ENCODE results near the gene XPNPEP2.

The XPNPEP2 gene, protein sequence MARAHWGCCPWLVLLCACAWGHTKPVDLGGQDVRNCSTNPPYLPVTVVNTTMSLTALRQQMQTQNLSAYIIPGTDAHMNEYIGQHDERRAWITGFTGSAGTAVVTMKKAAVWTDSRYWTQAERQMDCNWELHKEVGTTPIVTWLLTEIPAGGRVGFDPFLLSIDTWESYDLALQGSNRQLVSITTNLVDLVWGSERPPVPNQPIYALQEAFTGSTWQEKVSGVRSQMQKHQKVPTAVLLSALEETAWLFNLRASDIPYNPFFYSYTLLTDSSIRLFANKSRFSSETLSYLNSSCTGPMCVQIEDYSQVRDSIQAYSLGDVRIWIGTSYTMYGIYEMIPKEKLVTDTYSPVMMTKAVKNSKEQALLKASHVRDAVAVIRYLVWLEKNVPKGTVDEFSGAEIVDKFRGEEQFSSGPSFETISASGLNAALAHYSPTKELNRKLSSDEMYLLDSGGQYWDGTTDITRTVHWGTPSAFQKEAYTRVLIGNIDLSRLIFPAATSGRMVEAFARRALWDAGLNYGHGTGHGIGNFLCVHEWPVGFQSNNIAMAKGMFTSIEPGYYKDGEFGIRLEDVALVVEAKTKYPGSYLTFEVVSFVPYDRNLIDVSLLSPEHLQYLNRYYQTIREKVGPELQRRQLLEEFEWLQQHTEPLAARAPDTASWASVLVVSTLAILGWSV

DNA sequence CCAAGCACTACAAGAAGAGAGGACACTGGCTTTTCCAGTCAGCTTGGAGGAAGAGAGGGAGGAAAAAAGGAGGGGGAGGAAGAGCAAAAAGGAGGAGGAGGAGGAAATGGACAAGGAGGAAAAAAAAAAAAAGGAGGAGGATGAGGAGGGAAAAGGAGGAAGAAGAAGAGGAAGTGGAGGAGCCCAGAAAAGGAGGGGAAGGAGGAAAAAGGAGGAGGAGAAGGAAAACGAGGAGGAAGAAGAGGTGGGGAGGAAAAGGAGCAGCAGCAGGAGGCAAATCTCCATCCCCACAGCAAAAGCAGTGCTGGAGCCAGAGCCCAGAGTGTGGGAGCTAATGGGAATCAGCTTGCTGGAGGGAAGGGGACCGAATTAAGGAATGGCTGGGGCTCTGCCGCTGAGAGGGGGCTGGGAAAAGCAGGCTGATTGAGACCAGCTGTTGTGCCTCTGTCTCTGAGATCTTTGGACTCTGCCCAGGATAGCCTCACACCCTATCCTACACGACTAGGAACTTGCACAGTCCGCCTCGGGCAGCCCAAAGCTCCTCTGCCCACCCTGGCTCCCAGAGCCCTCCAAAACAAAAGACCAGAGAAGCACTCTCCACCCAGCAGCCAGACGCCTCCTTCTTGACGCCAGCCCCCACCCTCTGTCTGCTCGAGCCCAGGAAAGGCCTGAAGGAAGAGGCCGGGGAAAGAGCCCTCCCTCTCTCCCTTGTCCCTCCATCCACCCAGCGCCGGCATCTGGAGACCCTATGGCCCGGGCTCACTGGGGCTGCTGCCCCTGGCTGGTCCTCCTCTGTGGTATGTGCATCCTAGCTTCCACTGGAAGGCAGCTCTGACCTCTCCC, at the start of gene XPNPEP2:
TSS of gene XPNPEP2 (plus strand) at position 514 of the 843 bp plus-strand sequence. CDS start at position 749, 235 bp downstream.
- DNase-seq (ENCODE audit: low spot score): no peak

DNA sequence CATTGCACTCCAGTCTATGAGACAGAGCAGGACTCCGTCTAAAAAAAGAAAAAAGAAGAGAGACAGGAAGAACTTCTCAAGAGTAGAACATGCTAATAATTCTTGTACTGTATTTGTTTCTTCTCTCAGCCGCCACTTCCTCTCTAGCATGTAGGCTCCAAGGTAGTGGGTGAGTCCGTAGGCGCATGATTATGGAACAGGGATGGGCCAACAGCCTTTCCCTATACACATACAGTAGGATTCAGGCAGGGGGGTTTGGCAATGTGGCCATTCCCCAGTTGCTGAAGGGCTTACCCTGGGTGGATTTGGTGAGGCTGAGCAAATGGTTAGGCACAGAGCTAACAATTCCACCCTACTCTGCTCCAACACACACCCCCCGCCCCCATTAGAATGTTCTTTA, 49.0 kb upstream of the XPNPEP2 start:
- no peak for DNase-seq (ENCODE audit: low spot score)

DNA sequence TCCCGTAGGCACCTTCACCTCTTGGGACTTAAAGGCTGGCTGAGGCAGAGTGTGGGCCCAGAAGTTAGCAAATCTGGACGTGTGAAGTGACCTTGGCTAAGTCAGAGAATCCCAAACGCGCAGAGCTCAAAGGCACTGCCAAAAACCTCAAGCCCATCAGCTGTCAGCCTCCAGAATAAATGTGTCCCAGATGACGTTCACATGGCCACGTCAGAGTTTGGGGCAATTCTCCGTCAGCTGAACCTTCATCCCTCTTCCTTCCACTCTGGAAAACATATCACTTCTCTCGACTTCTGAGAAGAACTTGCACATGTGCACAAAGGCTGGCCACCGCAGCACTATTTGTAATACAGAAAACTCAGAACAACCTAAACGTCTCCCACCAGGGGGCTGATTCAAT, 48.3 kb upstream of the XPNPEP2 start:
- DNase-seq (ENCODE audit: low spot score): no peak

DNA sequence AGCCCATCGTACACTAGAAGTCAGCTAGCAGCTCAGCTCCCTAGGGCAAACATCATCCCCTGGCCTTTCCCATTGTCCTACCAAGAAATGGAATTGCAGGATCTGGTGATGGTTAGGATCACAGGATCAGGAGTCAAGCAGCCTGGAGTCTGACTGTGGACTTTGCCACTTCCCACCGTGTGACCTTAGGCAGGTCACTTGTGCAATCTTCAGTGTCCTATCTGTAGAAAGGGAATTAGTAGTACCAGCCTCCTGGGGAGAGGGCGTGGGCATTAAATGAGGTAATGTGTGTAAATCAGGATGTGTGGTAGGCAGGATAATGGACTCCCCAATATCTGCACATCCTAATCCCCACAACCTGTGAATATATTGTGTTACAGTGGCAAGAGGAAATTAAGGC, 45.4 kb upstream of the XPNPEP2 start:
- no peak for DNase-seq (ENCODE audit: low spot score)

DNA sequence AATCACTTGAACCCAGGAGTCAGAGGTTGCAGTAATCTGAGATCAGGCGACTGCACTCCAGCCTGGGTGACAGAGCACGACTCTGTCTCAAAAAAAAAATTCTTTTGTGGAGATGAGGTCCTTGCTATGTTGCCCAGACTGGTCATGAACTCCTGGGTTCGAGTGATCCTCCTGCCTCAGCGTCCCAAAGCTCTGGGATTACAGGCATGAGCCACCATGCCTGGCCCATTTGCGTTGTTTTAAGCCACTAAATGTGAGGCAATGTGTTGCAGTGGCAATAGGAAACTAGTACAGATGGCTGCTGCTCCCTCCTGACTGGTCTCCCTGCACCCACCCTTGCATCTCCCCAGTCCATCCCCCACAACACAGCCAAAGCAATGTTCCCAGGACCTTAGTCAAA, 44.0 kb upstream of the XPNPEP2 start:
- no peak for DNase-seq (ENCODE audit: low spot score)

DNA sequence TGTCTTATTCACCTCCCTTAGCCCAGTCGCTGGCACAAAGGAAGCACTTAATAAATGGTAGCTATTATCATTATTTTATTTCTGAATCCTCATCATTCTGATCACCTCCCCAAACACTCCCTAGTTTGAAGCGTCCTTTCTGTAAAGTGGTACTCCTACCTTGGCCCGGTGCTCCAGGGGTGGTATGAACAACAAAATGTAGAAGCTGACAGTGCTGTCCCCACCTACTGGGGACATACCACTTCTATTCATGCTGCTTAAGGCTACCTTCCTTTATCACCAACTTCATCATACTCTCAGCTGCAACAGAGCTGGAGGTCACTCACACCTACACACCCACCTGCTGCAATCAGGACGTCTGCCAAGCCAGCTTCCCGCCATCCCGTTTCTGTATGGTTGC, 43.2 kb upstream of the XPNPEP2 start:
- no peak for DNase-seq (ENCODE audit: low spot score)

DNA sequence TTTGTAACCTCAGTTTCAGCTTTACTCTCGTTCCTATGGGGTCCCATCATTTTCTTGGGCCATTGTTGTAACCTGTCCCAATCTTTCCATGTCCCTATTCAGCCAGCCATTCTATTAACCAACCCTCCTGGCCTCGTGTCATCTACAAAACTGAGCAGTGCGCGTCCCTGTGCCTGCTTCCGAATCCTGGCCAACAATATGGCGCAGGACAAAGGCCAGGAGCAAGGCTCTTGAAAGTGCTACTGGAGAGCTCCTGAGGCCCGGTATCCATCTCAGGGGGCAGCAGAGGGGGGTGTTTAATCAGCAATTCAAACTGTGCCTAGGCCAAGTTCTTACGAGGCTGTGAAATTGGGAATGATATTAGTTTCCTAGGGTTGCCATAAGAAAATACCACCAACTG, 42.8 kb upstream of the XPNPEP2 start:
- DNase-seq (ENCODE audit: low spot score): no peak

DNA sequence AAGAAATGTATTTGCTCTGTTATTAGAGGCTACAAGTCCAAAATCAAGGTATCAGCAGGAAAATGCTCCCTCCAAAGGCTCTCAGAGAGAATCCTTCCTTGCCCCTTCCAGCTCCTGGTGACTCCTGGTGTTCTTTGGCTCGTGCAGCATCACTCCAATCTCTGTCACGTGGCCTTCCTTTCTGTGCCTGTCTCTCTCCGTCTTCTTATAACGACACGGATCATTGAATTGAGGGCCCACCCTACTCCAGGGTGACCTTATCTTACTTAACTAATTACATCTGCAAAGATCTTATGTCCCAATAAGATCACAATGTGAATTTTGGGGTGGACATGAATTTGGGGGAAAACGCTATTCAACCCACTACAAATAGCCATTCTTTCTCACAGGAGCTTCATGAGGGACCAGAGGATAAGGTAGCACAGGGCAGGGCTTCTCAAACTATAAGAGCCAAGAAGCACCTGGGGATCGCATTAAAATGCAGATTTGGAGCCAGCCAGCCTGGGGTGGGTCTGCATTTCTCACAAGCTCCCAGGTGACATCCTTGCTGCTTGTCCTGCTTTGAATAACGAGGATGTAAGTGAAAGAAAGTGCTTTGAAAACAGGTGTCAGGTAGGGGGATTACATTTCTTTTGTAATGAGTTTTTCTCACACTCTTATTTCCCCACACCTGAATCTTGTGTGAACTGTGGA, 42.2 kb upstream of the XPNPEP2 start:
- DNase-seq (ENCODE audit: low spot score): no peak

DNA sequence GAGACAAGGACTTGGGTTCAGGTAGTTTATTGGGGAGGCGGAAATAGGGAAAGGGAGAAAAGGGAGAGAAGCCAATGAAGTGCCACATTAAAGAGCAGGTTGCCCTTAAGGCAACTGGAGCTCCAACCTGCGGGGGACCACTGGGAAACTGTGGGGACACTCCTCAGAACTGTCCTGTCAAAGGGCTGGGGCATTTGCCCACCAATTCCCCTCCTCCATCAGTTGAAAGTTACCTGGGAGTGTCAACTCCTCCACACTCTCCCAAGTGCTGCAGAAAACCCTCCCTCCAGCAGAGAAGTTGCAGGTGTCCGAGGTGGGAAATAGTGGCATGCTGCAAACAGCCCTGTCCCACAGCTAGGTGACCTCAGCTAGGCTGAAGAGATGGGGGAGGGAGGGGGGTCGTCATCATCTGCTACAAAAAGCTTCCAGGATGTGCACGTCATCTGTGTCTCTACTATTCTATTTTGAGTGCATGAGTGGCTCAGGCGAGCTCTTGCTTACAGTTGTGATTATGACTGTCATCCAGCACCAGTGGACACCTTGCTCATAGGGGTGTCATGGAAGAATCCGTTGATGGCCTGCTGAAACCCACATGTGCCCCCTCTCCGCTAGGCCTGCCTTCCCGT, 41.5 kb upstream of the XPNPEP2 start:
- no peak for DNase-seq (ENCODE audit: low spot score)

DNA sequence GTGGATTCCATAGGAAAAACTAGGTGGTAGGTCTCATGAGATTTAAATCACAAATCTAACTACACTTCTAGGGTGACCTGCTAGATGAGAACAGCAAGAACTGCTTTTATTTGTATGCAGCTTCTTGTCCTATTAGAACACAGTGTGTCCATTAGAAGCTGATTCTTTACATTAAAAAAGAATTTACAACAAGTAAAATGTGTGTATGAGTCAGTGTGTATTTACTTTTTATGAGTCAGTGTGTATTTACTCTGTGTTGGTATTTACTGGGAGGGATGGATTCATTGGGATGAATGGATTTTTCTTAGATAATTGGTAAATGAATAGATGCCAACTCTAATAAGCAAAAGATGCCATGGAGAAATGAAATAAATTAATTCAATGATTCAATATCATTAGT, 40.6 kb upstream of the XPNPEP2 start:
- DNase-seq (ENCODE audit: low spot score): no peak

DNA sequence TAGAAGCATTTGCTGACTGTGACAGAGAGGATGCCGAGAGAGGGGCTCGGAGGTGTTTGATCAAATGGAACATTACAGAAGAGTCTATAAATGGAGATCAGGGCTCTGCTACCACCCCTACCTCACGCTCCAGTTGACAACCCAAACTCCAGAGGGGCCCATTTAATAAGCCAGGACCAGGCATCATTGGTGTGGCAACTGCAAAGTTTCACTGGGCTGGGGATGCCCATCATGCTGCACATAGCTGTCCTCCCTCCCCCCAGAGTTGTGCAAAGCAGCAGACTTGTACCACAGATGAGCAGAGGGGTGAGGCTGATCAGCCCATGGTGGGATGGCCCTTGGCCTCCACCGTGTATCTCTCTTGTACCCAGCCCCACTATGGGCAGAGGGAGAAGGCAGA, 38.2 kb upstream of the XPNPEP2 start:
- no peak for DNase-seq (ENCODE audit: low spot score)

DNA sequence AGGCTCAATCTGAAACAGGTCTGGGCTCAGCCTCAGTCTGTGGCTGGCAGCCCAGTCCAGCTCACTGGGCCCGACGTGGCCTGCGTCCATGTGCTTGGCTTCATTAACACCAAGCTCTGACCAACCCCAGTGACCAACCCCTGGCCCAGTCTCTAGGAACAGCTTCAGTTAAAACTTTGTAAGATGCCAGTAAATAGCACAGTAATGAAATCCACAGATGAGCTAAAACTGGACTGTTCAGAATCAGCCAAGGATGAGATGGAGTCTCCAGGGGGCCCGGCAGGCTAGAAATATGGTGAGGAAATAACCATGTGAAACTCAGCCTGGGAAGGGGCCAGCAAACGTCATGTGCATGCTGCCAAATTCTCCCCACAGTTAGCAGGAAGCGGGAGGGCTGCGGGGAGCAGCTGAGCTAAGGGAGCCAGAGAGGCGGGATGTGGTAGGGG, 37.1 kb upstream of the XPNPEP2 start:
- no peak for DNase-seq (ENCODE audit: low spot score)

DNA sequence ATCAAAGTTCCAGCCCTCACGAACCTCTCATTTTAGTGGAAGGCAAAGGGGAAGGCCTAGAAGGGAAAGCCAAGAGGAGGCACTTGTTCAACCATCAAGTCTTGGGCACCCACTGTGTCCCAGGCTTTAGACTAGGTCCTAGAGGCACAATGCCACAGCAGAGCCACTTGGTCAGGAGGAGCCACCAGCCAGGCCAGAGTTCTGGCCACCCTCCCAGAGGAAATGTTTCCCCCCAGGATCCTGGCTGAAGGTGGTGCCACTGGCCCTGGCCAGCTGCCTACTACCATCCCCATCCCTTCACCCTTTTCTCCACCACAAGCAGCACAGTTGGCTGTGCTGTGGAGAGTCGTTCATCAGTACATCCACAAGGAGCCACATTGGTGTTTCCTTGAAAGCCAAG, 34.3 kb upstream of the XPNPEP2 start:
- no peak for DNase-seq (ENCODE audit: low spot score)

DNA sequence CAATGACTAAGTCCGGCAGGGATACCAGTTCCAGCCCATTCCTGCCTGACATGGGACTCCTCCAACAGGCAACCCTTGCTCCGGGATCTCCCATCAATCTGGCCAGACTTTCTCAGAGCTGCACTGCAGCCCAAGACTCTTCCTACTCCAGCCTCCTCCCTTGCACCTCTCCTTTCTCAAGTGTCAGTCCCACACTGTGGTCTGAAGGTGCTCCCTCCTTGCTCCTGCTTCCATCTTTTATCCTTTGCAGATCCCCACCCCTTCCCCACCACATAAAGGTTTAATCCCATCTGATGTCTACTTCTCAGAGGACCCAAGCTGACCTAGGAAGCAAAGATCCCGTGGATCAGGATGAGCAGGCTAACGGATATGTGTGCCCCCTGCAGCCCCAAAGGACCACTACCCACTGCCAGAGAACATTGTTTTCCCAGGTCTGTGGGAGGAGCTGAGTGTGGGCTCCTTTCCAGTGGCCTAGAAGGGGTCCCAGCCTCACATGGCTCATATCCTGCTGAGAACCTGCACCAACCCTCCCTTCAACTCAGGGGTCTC, 33.3 kb upstream of the XPNPEP2 start:
- no peak for DNase-seq (ENCODE audit: low spot score)

DNA sequence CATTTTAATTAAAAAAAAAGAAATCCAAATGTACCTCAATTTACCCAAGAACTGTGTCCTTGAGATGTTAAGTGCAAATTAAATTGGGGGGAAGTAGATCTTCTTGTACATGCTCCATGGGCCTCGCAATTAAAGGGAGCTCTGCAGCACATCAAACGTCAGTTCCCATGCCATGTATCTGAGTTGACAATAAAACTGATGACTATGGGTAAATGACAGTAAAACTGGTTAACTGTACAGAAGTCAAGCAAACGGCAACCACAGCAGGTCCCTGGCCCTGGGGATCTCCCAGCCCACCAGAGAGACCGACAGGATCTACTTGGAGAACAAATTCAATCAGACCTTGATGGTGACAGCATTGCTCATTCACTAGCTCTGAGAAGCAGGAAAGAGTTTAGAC, 32.8 kb upstream of the XPNPEP2 start:
- no peak for DNase-seq (ENCODE audit: low spot score)

DNA sequence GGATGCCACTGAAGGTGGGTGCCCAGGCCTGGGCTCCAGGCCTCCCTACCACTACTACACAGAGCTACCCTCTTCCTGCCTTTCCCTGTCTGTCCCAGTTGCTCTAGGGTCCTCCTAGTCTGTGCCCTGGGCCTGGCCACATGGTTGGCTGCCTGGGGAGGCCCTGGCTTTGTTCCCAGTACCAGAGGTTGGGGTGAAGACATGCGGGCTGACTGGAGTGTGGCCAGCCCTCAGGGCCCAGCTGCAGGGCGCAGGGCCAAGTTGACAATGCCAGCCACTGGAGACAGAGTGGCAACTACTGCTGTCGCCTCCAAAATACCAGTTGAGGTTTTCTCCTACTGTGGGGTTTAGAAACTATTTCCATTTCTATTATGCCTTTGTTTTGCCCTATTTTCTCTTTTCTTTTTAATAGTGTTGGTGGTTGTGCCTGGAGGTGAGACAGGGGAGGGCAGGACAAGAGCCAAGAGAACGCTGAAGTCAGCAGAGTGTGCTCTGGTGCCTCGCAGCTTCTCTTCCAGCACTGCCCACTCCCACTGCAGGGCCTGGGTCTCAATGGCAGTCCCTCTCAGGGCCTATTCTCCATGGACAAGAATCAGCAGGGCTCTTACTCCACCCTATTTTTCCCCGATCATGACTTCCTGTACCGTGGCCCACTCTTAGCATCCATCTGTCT, 32.2 kb upstream of the XPNPEP2 start:
- DNase-seq (ENCODE audit: low spot score): no peak

DNA sequence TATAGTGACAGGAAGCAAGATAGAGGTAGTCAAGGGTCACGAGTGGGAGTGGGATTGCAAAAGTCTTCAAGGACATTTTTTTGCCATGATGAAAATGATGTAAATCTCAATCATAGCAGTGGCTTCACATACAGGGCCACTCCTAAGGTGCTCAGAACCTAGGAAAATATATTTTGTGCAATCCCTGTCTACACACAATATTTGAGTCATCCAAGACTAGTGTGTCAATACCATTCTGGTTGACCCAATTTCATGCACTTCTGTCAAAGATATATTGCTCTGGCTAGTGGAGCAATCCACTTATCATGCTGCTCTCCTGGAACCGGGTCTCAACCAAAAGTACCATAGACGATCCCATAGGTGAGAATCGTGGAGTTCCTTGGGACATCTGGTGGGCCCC, 24.2 kb upstream of the XPNPEP2 start:
- DNase-seq (ENCODE audit: low spot score): no peak

DNA sequence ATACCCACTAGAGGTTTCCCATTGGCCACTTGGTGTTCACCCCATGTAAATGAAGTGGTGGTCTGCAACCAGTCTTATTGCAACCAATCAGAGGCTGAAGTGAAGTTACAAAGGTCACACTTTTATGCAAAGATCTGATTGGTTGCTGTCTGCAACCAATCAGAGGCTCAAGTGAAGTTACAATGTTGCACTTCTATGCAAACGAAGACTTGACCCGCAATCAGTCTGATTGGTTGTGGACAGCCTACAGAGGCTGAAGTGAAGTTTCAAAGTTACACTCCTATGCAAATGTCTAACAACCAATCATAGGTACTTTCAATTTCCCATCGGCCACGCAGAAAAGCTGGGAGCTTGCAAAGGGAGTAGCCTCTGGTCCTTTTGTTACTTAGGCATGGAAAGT, 22.3 kb upstream of the XPNPEP2 start:
- DNase-seq (ENCODE audit: low spot score): no peak

DNA sequence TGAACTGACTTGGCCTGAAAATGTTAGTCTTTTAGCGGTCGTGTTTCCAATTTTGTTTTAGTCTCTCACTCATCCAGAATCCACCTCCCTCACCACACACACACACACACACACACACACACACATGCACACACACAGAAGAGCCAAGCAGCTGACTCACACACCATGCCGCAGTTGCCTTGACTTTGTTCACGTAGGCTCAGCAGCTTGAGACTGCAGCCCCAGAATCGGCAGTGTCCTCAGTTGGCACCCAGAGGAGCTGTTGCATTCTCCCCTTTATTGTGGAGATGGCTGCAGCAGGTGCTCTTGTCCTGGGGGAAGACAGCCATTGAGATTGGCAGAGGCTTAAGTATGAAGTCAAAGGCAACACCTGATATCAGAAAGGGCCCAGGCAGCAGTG, 20.9 kb upstream of the XPNPEP2 start:
- no peak for DNase-seq (ENCODE audit: low spot score)

DNA sequence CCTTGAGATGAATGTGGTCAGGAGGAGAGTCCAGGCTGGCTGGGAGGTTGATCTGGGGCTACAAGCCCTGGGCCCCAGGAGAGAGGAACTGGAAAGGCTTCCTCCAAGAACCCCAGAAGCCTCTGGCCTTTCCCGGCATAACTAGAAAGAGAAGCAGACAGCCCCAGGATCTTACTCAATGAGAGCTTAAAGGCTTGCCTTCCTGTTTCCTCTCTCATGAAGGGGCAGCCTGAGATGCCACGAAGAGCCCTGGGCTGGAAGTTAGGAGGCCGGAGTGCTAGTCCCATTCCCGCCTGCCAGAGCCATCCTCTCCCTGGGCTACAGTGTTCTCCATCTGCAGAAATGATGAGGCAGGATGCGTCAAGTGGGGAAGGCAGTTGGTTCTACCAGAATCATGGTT, 20.1 kb upstream of the XPNPEP2 start:
- DNase-seq (ENCODE audit: low spot score): no peak

DNA sequence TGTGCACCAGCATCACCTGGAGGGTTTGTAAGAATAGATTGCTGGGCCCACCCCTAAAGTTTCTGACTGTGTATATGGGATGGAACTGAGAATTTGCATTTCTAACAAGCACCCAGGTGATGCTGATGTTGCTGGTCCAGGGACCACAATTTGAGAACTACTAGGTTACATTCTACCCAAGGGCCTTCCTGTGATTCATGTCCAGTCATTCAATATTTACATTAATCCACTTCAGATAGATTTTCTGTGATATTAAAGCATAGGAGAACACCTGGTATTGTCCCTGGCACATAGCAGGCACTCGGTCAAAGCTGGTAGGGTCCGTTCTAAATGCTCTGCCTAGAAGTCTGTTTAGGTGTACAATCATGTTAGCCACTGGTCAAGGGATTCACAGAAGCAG, 19.5 kb upstream of the XPNPEP2 start:
- DNase-seq (ENCODE audit: low spot score): no peak

Measured in hepatic stellate cell (primary cell).